GM12874 (cell line): ENCODE data around the gene CFAP97.

Source experiments
- TF ChIP-seq, protein P1 (sequence below): IDR thresholded peaks from 2 replicates; pipeline ENCODE4 v1.5.1; 2011; ENCODE audit warnings: low read depth, mild to moderate bottlenecking, control low read depth, low read length, moderate library complexity; ENCODE audit not compliant: insufficient read depth

Gene CFAP97

DNA sequence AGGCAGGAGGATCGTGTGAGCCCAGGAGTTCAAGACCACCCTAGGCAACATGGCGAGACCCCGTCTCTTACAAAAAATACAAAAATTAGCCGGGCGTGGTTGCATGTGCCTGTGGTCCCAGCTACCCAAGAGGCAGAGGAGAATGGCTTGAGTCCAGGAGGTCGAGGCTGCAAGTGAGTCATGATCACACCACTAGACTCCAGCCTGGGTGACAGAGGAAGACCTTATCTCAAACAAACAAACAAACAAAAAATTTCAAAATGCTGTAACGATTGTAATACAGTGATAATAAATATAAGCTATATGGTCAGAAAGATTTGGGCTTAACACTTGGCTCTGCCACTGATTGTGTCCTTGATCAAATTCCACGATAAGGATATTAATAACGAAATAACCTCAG is 36.6 kb downstream of the CFAP97 start:
- TF ChIP-seq, protein P1, sequence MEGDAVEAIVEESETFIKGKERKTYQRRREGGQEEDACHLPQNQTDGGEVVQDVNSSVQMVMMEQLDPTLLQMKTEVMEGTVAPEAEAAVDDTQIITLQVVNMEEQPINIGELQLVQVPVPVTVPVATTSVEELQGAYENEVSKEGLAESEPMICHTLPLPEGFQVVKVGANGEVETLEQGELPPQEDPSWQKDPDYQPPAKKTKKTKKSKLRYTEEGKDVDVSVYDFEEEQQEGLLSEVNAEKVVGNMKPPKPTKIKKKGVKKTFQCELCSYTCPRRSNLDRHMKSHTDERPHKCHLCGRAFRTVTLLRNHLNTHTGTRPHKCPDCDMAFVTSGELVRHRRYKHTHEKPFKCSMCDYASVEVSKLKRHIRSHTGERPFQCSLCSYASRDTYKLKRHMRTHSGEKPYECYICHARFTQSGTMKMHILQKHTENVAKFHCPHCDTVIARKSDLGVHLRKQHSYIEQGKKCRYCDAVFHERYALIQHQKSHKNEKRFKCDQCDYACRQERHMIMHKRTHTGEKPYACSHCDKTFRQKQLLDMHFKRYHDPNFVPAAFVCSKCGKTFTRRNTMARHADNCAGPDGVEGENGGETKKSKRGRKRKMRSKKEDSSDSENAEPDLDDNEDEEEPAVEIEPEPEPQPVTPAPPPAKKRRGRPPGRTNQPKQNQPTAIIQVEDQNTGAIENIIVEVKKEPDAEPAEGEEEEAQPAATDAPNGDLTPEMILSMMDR: no peak

GRCh38 chr4:185165605-185166063 is 38.2 kb downstream of the CFAP97 start:
- TF ChIP-seq, protein P1: no peak

GRCh38 chr4:185151296-185151695 is 52.5 kb downstream of the CFAP97 start:
- TF ChIP-seq, protein P1: no peak

DNA sequence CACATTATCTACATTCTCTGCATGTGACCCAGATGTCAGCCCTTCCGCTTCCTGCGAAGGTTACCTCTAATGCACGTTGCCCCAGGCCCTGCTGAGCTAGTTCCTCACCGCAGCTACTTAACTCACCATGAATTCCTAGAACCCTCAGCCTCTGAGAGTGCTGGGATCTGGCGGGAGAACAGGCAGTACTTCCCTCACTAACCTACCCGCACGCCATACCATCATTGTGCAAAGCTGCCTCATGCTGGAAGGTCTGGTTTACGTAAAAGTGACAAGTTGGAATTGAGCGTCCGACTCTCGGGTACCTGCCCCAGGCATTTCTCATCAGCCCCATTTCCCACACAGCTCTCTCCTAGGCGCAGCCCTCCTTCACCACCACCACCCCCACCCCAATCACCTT is 54.4 kb downstream of the CFAP97 start:
- TF ChIP-seq, protein P1: no peak

DNA sequence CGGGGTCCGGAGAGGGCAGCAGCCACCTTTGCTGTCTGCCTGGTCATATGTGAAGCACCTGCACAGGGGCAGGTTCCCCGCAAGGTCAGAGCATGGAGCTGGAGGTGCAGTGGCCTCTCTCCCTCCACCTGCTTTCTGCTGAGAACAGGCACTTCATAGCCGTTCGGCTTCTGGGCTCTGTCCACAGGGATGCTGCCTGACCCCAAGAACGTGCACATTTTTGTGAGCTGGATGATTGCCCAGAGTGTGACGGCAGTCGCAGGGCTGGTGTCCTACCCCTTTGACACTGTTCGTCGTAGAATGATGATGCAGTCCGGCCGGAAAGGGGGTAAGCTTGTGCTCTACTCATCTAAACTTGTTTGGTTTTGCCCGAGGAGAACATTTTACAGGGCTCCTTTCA is 58.2 kb downstream of the CFAP97 start:
- TF ChIP-seq, protein P1: no peak

- TF ChIP-seq, protein P1: no peak
These were observed 59.1 kb downstream of the CFAP97 start for GRCh38 chr4:185144601-185145240.

DNA sequence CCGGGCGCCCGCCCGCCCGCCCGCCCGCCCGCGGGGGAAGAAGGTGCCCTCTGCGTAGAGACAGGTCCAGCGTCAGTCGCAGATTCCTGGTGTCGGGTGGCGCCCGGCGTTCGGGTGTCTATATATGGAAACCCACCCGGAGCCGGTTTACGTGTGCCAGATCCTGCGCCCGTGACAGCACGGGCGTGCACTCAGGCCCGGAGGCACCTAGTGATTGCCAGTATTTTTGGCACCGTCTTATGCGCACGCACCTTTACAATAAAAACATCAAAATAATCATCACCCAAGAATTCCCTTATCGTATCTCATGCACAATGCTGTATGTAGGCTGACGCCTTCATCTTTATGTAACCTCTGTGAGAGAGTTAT is 60.2 kb downstream of the CFAP97 start:
- TF ChIP-seq, protein P1: no peak
